ENCODE results near the gene AHSA1.

Gene AHSA1

DNA sequence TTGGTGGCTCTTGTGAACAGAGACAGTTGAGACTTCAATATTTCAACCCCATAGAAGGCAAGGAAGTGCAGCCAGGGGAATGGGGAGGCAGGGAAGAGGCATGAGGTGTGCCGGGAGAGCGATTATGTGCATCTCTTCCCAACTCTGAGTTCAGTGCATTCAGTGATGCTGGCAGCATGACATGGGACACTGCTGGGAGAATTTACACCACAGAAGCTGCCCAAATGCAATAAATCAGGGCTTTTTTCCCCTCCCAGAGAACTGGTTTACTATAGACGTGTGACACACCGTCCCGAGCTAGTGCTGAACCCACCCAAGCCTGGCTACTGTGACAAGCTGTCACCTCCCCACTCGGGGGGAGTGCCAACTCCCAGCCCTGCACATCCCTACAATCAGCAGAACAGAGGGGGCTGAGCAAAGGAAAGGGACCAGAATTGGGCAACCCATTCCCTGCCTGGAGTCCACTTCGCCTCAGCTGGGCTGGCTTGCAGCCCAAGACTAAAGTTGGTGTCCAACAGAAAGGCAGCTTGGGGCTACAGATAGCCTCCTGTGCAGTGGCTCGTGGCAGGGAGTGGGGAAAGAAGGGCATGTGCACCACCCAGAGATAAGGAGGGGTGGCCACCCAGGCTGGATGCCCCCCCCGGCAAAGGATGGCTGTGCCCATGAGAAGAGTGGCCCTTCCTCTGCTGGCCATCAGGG is 16.7 kb downstream of the AHSA1 start:
- no peak for DNase-seq

DNA sequence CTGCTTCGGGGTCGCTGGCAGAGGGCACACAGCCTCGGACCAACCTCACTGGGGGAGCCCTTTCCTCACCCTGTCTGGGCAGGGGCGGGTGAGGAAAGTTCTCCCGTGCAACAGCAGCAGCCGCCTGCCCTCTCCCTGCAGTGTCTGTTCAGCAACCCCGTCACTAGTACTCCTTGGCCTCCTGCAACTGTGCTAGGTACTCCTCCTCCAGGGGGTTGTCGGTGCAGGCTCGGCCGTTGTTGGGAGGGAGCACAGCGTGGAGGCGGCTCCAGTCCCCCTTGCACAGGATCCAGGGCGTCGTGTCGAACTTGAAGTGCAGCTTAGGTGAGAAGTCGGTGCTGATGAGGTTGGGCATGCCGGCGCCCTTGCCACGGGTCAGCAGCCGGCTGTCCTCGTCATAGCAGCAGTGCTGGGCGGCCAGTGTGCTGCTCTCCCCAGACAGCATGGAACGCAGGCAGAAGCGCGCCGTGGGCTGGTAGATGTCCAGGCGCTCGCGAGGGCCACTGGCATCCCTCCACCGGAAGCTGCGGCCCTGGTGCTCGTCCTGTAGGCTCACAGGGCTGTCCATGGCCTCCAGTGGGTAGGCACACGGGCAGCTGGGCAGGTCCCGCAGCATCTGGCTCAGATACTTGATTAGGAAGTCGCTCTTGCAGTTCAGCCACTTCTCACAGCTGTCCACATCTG is 17.7 kb downstream of the AHSA1 start:
- DNase-seq: no peak

DNA sequence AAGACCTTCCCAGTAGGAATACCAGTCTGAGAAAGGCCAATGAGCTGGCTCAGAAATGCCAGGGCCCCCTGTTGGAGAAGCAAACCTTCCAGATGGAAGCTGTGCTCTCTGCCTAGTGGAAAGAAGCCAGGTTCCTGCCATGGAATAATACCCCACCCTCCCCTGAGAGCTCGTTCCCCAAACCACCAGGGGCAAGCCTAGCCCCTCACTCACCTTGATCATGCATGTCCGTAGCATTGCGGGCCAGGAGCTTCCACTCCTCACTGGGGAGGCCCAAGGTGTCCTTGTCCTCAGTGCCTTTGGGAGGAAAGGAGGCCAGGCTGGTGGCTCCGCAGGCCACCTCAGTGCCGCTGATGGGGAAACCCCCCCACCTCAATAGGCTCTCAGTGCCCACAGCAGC is 20.1 kb downstream of the AHSA1 start:
- DNase-seq: no peak

DNA sequence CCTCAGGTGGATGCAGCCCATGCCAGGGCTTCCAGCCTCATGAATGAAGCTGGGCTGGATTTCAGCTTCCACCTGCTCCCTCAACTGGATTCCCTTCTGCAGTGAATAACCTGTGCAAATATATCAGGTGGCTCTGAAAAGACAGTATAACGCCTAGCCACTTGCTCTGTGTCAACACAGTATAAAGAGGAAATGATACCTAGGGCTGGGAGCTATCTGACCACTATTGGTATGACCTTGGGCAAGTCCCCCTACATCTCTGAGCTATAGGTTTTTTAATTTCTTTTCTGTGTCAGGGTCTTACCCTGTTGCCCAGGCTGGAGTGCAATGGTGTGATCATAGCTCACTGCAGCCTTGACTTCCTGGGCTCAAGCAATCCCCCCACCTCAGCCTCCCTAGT is 20.9 kb downstream of the AHSA1 start:
- DNase-seq: no peak

DNA sequence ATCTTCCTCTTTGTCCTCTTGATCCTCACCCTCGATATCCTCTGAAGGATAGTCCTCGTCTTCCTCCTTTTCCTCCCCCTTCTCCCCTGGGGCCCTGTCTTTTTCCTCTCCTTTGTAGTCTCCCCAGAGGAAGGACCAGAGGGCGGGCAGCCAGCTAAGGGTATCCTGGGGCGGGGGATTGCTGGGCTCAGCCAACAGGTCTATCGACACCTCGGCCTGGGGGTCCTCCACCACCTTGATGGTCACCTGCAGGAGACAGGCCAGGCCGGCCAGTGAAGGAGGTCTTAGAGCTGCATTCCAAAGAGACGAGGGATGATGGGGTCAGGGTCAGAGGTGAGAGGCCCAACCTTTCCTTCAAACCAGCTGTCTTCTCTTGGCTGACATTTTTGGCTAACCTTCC is 24.5 kb downstream of the AHSA1 start:
- DNase-seq: no peak

DNA sequence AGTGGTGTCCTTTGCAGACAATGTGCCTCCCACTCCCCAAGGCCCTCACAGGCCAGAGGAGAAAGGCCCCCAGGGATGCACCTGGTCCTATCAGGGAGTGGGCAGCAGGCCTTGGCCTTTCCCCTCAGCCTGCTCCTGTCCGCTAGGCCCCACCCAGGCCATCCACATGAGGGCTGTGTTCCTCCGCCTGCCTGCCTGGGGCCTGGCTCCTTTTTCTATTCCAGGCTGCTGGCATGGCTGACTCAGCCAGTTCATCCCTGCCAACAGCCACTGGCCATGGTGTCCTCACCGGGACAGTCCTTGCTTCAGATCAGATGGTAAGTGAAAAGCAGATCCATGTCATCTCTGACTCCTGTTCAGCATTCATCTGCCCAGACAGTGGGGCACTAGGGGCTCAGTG is 27.4 kb downstream of the AHSA1 start:
- no peak for DNase-seq

DNA sequence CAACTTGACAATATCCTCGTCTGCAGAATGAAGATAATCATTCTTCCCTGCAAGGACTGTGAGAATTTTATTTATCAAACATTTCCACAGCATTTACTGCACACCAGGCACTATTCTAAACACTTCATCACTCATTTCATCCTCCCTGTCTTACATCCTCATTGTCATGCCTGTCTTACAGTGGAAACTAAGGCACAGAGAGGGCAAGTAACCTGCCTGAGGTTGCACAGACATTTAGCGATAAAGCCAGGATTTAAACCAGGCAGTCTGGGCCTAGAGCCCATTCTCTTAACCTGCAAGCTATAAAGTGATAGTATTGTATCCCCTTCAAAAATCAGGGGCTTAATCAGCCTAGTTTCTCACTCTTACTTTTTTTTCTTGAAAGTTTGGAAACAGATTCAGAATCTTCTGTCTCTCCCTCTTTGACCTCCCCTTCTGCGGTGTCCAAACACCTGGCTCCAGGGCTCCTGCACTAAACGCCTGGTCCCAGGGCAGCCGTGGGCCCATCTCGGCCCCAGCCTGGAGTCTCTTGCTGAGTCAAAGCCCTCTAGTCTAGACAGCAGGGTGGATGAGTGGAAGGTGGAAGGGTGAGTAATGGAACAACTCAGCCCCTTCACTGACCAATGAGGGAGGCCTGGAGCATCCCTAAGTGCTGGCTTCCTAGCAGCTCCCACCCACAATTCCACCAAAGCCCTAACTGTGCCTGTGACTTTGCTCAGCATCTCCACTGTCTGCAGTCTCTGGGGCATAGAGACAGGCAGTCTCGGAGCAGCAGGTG is 28.2 kb downstream of the AHSA1 start:
- DNase-seq: no peak

DNA sequence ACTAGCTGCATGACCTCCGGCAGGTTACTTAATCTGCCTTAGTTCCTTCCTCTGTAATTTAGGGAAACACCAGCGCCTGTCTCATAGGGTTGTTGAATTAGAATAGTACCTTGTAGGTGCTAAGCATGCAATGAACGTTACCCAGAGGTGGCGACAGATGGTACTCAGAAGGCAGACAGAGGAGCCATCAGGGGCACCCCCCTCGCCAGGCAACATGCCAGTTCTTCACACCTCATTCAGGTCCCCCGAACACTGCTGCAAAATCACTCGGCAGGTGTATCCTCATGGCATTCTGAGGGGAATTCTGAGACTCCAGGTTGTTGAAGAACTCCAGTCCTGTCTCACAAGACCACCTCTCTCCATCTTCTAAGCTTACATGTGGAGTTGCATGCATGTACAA is 30.7 kb downstream of the AHSA1 start:
- DNase-seq: no peak

DNA sequence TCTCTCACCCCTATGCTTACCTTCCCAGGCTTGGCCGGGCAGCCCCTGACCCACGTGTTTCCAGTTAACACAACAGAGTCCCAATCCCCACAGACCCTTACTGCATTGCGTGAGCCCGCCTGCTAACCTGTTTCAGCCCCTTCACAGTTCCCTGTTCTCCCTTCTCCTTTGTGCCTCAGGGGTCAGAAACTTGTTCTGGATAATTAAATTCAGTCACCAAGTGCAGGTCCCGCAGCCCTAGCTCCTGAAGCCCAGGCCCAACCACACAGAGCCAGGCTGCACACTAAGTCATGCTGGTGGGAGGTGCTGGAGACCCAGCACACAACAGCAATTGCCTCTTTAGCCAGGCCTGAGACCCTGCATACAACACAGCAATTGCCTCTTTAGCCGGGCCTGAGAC is 31.1 kb downstream of the AHSA1 start:
- DNase-seq: no peak

DNA sequence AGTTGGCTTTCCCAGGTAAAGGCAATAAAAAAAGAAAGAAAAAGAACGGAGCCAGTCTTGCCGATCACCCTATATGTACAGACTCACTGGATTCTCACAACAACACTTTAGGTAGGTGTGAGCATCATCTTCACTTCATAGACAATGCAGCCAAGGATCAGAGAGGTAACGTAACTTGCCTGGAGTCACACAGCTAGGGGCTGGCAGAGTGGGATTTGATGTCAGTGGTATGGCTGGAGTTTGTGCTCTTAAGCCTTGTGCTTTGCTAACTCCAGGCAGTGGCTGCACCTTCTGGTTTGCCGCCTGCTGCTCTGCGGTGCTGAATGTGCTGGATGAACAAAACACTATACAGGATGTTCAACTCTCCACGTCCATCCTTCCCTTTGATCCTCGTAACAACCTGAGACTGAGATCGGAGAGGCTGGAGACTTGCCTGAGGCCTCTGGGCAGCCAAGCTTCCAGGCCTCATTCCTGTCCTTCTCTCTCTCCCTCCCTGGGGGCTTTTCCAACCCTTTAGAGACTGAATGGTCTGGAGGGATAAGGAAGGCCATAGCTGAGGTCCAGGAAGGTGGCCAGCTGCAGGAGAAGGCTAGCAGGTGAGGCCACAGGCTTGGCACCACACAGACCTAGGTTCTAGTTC is 32.6 kb downstream of the AHSA1 start:
- DNase-seq: no peak

DNA sequence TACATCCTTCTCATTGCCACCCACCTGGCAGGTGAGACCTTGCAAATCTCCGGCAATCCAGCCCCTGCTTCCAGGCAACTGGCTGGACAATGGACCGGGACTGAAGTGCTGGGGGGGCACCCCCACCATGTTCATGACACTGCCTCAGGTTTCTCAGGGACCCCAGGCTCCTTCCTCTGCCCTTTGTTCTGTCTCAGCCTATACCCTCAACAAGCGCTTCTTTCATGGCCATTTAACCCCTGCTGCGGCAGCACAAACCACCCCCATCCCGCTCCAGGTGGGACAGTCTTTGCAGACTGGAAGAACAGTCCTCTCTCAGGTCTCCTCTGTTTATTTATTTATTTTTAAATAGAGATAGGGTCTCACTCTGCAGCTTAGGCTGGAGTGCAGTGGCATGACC is 33.2 kb downstream of the AHSA1 start:
- no peak for DNase-seq

DNA sequence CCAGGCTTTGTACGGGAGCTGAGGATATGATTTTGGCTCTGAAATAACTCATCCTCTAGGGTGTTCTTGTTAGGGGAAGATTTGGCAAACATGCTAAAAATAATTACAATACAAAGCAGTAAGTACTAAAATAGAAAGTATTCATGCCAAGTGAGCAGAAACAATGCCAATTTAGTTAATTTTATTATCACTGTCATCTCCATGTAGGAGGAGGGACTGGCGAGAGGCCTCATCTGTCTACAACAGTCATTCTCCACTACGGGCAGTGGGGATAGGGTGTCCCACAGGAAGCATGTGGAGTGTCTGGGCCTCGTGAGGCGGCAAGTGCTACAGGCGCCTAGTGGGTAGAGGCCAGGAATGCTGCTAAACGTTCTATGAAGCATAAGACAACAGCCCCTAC is 37.4 kb downstream of the AHSA1 start:
- no peak for DNase-seq

DNA sequence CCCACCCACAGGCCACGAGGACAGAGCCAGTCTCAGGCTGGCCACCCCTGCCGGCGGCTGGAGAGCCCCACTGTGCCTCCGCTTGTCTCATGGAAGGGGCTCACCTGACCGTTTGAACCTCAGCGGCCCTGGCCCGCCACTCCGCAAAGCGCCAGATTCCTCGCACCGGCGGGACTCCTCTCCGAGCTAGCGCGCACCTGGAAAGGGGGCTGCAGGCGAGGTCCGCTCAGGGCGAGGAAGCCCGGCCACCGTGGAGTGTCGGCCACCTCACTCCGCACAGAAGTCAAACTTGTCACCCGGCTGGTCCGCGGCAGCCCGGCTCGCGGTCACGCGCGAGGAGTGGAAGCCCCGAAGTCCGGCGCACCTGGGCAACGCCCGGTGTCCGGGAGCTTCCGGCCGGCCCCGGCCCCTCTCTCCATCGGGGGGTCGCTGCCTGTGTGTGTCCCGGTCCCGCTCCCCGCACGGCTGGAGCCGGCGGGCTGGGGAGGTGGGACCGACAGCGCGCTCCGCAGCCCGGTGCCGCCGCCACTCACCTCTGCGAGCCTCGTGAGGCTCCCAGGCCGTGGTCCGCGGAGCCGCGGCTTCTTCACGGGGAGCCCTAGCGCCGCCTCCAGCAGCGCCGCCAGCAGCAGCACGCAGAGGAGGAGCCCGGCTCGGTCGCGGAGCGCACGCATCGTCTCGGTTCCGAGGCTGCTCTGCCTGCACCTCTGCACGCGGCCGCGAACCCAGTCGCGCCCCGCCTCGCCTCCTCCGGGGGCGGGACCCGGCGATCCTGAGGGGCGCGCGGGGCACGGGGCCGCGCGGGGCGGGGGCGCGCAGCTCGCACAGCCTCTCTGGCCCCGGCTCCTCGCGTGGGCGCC is 40.5 kb downstream of the AHSA1 start, which contains the start of gene ISM2:
ISM2 (minus strand) TSS at position 697 of the 860 bp plus-strand sequence; CDS start at position 674, 23 bp downstream.
- DNase-seq: peak; percentile 41

DNA sequence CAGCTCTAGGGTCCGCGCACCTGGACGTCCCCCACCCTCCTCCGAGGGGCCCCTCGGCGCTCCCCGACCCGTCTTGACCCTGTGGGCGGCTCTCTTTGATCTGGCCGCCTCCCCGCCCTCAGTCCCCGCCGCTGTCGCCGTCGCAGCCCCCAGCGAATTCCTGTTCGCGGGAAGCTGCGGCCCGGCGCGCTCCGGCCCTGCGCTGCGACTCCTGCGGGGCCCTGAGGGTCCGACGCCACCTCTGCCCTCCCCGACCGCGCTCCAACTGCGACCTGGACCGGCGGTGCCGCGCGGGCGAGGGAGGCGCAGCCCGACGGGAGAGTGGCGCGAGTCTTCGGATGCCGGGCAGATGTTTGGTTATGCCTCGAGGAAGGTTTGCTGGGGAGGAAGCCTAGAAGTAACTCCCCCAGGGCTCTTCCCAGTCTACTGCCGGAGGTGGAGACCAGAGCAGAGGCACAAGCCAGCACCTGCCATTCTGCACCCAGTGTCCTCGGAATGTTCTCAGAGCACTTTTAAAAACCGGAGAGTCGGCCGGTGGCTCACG is 41.2 kb downstream of the AHSA1 start:
- no peak for DNase-seq

DNA sequence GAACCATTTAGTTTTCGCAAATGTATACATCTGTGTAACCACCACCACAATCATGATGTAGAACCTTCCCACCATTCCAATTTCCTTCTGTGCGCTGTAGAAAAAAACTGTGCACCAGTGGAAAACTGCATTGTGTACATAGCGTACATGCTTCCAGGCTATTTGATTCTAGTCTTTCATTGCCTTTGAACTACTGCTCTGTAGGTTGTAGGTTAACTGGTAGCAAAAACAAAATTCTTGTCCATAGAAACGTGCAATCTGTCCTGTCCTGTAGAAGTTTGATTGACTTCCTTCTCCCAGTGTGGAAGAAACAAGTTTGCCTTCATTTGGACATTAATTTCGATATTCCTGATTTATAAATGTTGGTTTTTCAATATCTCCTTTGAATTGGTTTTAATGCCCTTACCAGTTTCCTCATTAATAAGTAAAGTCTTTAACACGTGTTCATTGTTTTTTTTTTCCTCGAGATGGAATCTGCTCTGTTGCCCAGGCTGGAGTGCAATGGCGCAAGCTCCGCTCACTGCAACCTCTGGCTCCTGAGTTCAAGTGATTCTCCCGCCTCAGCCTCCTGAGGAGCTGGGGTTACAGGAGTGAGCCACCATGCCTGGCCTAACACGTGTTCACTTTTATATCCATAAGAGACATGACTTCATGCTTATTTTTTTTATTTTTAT is 44.4 kb downstream of the AHSA1 start:
- no peak for DNase-seq

DNA sequence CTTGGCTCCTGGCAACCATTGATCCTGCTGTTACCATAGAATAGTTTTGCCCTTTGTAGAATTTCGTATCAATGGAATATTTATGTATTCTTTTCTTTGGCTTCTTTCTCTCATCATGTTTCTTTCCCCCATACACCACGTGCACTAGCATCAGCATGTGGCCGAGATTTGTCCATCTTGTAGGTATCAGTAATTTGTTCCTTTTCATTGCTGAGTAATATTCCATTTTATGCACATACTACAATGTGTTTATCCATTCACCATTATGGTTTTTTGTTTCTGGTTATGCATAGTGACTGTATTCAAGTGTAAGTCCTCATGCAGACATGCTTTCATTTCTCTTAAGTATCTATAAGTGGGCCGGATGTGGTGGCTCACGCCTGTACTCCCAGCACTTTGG is 45.2 kb downstream of the AHSA1 start:
- no peak for DNase-seq

DNA sequence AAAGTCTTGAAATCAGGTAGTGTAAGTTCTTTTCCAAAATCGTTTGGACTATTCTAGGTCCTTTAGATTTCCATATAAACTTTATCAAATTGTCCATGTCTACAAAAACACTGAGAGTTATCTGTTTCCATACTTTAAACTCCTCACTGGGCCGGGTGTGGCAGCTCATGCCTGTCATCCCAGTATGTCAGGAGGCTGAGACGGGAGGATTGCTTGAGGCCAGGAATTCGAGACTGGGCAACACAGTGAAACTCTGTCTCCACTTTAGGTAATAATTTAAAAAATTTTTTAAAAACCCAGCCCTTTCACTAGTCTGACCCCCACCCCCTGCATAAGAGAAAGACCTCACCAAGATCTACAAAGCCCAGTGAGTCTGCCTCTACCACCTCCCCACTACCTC is 47.1 kb downstream of the AHSA1 start:
- DNase-seq: no peak

DNA sequence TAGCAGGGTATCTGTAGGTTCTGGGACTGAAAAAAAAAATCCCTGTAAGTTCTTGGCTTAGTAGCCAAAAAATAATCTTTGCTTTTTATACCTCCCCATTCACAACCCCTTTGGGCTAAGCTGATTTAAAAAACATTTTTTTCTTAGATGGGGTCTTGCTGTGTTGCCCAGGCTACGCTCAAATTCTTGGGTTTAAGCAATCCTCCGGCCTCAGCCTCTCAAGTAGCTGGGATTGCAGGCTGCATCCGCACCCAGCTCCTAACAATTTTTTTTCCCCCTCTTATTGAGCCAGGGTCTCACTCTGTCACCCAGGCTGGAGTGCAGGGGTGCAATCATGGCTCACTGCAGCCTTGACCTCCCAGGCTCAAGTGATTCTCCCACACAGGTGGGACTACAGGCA is 49.9 kb downstream of the AHSA1 start:
- no peak for DNase-seq

DNA sequence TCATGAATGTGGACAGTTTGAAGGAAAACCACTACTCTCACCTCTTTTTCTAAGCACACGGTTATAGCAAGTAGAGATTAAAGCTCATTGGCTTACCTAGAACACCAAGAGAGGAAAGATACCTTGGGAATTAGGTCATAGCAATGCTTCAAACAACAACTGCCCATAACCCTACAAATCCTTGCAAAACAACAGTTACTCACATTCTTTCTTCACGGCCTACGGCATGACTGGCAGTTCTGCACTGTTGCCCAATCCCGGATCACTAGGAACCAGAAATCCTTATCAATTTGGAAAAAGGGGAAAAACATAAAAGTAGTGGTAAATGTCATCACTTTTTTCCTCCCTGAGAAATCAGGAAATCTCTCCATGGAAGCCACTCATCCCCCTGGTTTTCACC is 50.4 kb downstream of the AHSA1 start:
- DNase-seq: no peak

DNA sequence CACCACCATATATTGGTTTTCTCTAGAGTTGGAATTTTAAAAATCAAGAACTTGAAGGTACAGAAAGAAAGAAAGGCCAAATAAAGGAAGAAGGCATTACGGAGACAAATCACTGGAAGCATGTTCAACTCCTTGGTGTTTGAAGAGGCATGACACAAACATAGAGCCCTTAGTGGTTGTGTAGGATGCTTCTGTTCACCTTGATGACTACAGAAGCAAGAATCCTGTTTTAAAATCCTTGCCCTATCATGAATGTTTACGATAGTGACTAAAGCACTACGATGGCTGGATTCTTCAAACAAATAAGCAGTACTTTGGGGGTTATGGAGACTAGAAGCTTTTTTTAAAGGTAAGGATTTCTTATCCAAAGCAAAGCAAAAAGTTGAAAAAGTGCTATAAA is 51.0 kb downstream of the AHSA1 start:
- no peak for DNase-seq

DNA sequence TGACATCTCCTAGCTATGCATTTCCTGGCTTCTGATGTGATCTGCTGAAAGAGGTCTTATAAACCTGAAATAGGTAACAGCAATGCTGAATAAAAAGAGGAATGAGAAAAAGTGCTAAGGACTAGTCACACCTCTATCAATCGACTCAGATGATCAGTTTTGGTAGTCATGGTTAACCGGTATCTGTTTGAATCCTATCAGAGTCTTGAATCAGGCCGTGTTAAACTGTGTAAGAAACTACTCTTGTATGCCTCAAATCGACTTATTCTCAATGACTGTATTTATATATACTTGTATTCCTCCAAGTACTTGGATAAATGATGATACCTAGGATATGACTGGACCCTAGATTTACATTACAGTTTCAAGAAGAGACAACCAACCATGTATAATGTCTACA is 51.5 kb downstream of the AHSA1 start:
- no peak for DNase-seq

Data from stimulated activated CD4-positive, alpha-beta T cell treated with anti-CD3 and anti-CD28 coated beads, Interleukin-1b, Interleukin-23, amount 100 ng/mL, for 48 hours (primary cell).